Osteocyte (in vitro differentiated cells): ENCODE data around the gene SERTAD2. TPM values are rescaled to one million over a fixed set of nuclear protein-coding genes. Genes with fewer than 3 reads are reported as not detected.

ENCODE experiments used
- DNase-seq: peaks from one replicate; pipeline ENCODE4 v3.0.0; 2021; ENCODE audit warnings: mixed read lengths; ENCODE audit not compliant: unreplicated experiment; ENCODE audit errors: extremely low spot score
- H3K27ac Mint-ChIP-seq: one replicate; pipeline ENCODE4 v1.8.0; 2021; ENCODE audit warnings: mild to moderate bottlenecking, mixed read lengths; ENCODE audit not compliant: unreplicated experiment
- H3K27me3 Mint-ChIP-seq: one replicate; pipeline ENCODE4 v1.8.0; 2021; ENCODE audit warnings: mixed read lengths; ENCODE audit not compliant: unreplicated experiment
- H3K36me3 Mint-ChIP-seq: one replicate; pipeline ENCODE4 v1.8.0; 2021; ENCODE audit warnings: mixed read lengths; ENCODE audit not compliant: unreplicated experiment
- H3K4me1 Mint-ChIP-seq: one replicate; pipeline ENCODE4 v1.8.0; 2021; ENCODE audit warnings: mixed read lengths; ENCODE audit not compliant: unreplicated experiment
- H3K4me3 Mint-ChIP-seq: one replicate; pipeline ENCODE4 v1.8.0; 2021; ENCODE audit warnings: mild to moderate bottlenecking, moderate library complexity, mixed read lengths; ENCODE audit not compliant: unreplicated experiment
- H3K9me3 Mint-ChIP-seq: one replicate; pipeline ENCODE4 v1.8.0; 2021; ENCODE audit warnings: mixed read lengths; ENCODE audit not compliant: unreplicated experiment
- CTCF ChIP-seq: fragments of 200-600 bp; sonication (generic); IDR thresholded peaks from 2 replicates; pipeline ENCODE4 v1.5.0; 2021; ENCODE audit warnings: antibody characterized with exemption, mild to moderate bottlenecking, moderate library complexity
- total RNA-seq: library from RNA; stranded (reverse); gene quantifications from 2 replicates; pipeline ENCODE4 v1.2.1, GENCODE V29; 2021

Gene SERTAD2
- total RNA-seq, 1 donor from 2014 or later, result 17.4 TPM

DNA sequence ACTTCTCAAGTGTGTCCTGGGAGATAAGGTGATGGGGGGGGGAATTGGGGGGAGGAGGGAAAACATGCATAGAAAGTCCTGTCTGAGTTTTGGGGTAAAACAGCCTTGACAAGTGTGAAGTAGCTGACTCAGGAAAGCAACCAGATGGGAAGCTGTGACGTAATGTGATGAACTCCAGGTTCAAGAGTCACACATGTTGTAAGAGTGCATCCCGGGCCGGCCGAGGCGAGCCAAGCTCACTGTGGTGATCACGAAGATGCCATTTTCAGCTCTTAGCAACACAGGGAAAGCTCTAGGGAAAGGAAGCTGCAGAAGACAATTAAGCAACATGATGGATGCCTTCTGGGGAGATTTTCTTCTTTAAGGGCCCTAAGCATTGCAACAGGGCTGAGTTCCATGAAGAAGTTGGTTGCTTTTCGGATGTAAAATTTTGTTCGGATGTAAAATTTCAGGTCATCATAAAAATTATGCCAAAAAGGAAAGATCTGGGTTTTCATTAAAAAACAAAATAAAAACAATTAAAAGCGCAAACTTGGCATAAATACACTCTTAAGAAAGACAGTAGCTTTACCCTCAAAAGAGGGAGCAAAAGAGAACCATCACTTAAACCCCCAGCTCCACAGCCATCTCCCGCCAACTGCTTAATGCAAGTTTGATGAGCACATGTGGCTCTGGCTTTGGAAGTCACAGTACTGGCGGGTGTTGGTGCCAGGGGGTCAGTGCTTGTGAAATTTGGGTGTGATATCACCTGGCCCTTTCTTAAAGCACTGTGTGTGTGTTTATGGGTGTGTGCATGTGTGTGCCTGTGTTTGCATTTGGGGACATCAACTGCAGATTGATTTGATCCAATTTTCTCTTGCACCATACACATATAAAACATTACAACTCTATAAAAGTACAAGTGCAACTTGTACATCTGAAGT, 19.1 kb downstream of the SERTAD2 start:
- no peak for DNase-seq
- no peak overlapping the region for H3K27ac Mint-ChIP-seq
- no peak overlapping the region for H3K4me3 Mint-ChIP-seq
- peaks cover 26% of the 10 kb centered on the region for H3K4me1 Mint-ChIP-seq
- no peaks in the 10 kb centered on the region for H3K27me3 Mint-ChIP-seq
- no peaks in the 10 kb centered on the region for H3K9me3 Mint-ChIP-seq
- H3K36me3 Mint-ChIP-seq, result peaks cover 20% of the 10 kb centered on the region
- TF ChIP-seq CTCF, result no peak

DNA sequence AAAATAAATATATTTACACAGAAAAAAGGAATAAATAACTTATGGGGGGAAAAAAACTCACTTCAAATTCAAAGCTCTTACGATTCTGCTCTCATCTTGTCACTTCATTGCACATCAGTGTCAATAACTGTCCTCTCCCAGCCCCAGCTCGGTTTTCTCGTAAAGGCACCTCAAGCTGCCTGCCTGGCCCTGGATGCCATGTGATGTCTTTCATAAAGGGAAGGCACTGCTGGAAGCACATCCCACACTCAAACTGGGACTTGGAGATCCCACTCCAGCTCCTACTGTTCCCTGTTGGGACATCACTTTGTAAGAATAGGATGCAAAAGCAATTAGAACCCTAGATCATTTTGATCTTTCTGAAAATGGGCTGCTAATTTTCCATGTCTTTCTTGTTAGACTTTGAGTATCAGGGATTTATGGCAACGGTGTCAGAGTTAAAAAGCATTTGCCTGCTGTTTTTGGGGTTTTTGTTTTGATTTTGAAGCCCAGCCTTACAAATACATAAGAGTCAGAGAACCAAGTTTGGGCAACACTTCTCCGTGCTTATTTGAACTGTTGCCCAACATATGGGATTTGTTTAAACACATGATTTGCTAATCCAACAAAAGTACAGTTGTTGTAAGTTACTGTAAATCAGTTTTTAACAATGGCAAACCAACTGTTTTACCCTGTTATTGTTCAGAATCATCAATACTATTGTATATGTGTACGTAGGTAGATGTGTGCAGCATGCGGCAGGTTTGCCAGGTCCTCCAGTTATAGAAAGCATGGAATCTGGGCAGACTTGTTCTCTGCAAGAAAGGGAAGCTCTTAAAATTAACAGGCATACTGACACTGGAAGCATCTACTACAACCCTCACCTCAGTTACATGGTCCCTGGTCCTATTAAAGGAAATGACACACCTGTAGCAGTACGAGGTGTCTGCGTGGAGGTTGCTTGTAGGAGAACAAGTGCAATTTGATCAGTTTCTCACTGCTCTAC, 20.6 kb downstream of the SERTAD2 start:
- H3K36me3 Mint-ChIP-seq, result peaks cover 21% of the 10 kb centered on the region
- no peak overlapping the region for H3K27ac Mint-ChIP-seq
- H3K9me3 Mint-ChIP-seq, result no peaks in the 10 kb centered on the region
- TF ChIP-seq CTCF, result no peak
- H3K4me3 Mint-ChIP-seq, result no peak overlapping the region
- no peaks in the 10 kb centered on the region for H3K27me3 Mint-ChIP-seq
- H3K4me1 Mint-ChIP-seq, result peaks cover 23% of the 10 kb centered on the region
- DNase-seq, result no peak

- Mint-ChIP-seq H3K27me3 (no peaks in the 10 kb centered on the region), H3K4me3 (no peak overlapping the region), H3K36me3 (peaks cover 21% of the 10 kb centered on the region), H3K4me1 (peaks cover 17% of the 10 kb centered on the region), H3K9me3 (no peaks in the 10 kb centered on the region), H3K27ac (no peak overlapping the region)
- no peak for TF ChIP-seq CTCF
- DNase-seq, result no peak
Measured at GRCh38 chr2:64631771-64632170, 21.9 kb downstream of the SERTAD2 start.

GRCh38 chr2:64630752-64631151, 23.0 kb downstream of the SERTAD2 start:
- no peak for TF ChIP-seq CTCF
- peaks cover 13% of the 10 kb centered on the region for H3K4me1 Mint-ChIP-seq
- no peak overlapping the region for H3K4me3 Mint-ChIP-seq
- no peaks in the 10 kb centered on the region for H3K9me3 Mint-ChIP-seq
- peak; percentile 53 for DNase-seq
- no peaks in the 10 kb centered on the region for H3K27me3 Mint-ChIP-seq
- H3K36me3 Mint-ChIP-seq, result peaks cover 19% of the 10 kb centered on the region
- H3K27ac Mint-ChIP-seq, result no peak overlapping the region
